Mesenchymal stem cell (in vitro differentiated cells and primary cell): ENCODE results near the gene MAB21L2.

Experiments used
- DNase-seq: peaks from one replicate; pipeline ENCODE4 v3.0.0-alpha.2; 2013
- H2AFZ ChIP-seq: one replicate; pipeline ENCODE4 v1.6.1; 2013; ENCODE audit warnings: low read depth, mild to moderate bottlenecking, control low read depth, inconsistent platforms, low read length, moderate library complexity
- H2AK5ac ChIP-seq: 2 replicates; pipeline ENCODE4 v1.6.1; 2013; ENCODE audit warnings: low read length, moderate library complexity, mild to moderate bottlenecking, inconsistent platforms; ENCODE audit not compliant: severe bottlenecking
- H2BK120ac ChIP-seq: one replicate; pipeline ENCODE4 v1.6.1; 2013; ENCODE audit warnings: low read depth, mild to moderate bottlenecking, inconsistent platforms, low read length, moderate library complexity
- H2BK12ac ChIP-seq, 2 experiments: one replicate each; pipeline ENCODE4 v1.6.1; 2013; ENCODE audit warnings: inconsistent platforms in 2 of 2, low read length in 2 of 2, mild to moderate bottlenecking in 2 of 2, moderate library complexity in 2 of 2, control low read depth in 1 of 2
- H2BK15ac ChIP-seq: one replicate; pipeline ENCODE4 v1.6.1; 2013; ENCODE audit warnings: mild to moderate bottlenecking, low read depth, inconsistent platforms; ENCODE audit not compliant: poor library complexity, severe bottlenecking
- H2BK5ac ChIP-seq: 2 replicates; pipeline ENCODE4 v1.6.1; 2013; ENCODE audit warnings: low read depth, mild to moderate bottlenecking, low read length, control low read depth, inconsistent platforms; ENCODE audit not compliant: poor library complexity, severe bottlenecking
- H3K14ac ChIP-seq, 2 experiments: one replicate each; pipeline ENCODE4 v1.6.1; 2013; ENCODE audit warnings: inconsistent platforms in 2 of 2, low read length in 2 of 2, control low read depth in 1 of 2, mild to moderate bottlenecking in 1 of 2, moderate library complexity in 1 of 2
- H3K18ac ChIP-seq, 2 experiments: one replicate each; pipeline ENCODE4 v1.6.1; 2013; ENCODE audit warnings: inconsistent platforms in 2 of 2, low read length in 2 of 2, control low read depth in 1 of 2, low read depth in 1 of 2, mild to moderate bottlenecking in 1 of 2
- H3K23ac ChIP-seq, 2 experiments: one replicate each; pipeline ENCODE4 v1.6.1; 2013; ENCODE audit warnings: inconsistent platforms in 2 of 2, low read length in 2 of 2, mild to moderate bottlenecking in 2 of 2, moderate library complexity in 2 of 2, control low read depth in 1 of 2
- H3K27ac ChIP-seq: 2 replicates; pipeline ENCODE4 v1.5.1; 2013; ENCODE audit warnings: mild to moderate bottlenecking, moderate library complexity, low read length, control low read depth, inconsistent platforms; ENCODE audit not compliant: poor library complexity, severe bottlenecking
- H3K27me3 ChIP-seq, 2 experiments: 2 replicates each; pipeline versions ENCODE4 v1.6.1 to v1.7.0; 2013; ENCODE audit warnings: low read length in 2 of 2, mild to moderate bottlenecking in 2 of 2, moderate library complexity in 2 of 2, control low read depth in 1 of 2, inconsistent platforms in 1 of 2; ENCODE audit not compliant: control insufficient read depth in 1 of 2, insufficient read depth in 1 of 2
- H3K36me3 ChIP-seq, 2 experiments: 2 replicates each; pipeline versions ENCODE4 v1.6.1 to v1.7.0; 2013; ENCODE audit warnings: low read length in 2 of 2, control low read depth in 1 of 2, inconsistent platforms in 1 of 2, low read depth in 1 of 2, mild to moderate bottlenecking in 1 of 2; ENCODE audit not compliant: insufficient read depth in 2 of 2, control insufficient read depth in 1 of 2
- H3K4ac ChIP-seq, 2 experiments: one replicate each; pipeline ENCODE4 v1.6.1; 2013; ENCODE audit warnings: inconsistent platforms in 2 of 2, low read length in 2 of 2, mild to moderate bottlenecking in 2 of 2, moderate library complexity in 2 of 2, control low read depth in 1 of 2, low read depth in 1 of 2
- H3K4me1 ChIP-seq: 2 replicates; pipeline ENCODE4 v1.6.1; 2013; ENCODE audit warnings: low read depth, low read length, control low read depth; ENCODE audit not compliant: control insufficient read depth, insufficient read depth
- H3K4me2 ChIP-seq: 2 replicates; pipeline ENCODE4 v1.6.1; 2013; ENCODE audit warnings: low read length, mild to moderate bottlenecking, inconsistent platforms; ENCODE audit not compliant: poor library complexity, severe bottlenecking
- H3K4me3 ChIP-seq, 2 experiments: 2 replicates each; pipeline versions ENCODE4 v1.5.1 to v1.7.0; 2013; ENCODE audit warnings: low read length in 2 of 2, mild to moderate bottlenecking in 2 of 2, control low read depth in 1 of 2, low read depth in 1 of 2; ENCODE audit not compliant: insufficient read depth in 1 of 2
- H3K79me1 ChIP-seq: replicated peaks from 2 replicates; pipeline ENCODE4 v1.6.1; 2013; ENCODE audit warnings: mild to moderate bottlenecking, control low read depth, low read length, inconsistent platforms; ENCODE audit not compliant: poor library complexity, severe bottlenecking
- H3K9ac ChIP-seq: 2 replicates; pipeline ENCODE4 v1.7.0; 2013; ENCODE audit warnings: mild to moderate bottlenecking, low read length, moderate library complexity
- H3K9me3 ChIP-seq: 2 replicates; pipeline ENCODE4 v1.7.0; 2013; ENCODE audit warnings: mild to moderate bottlenecking, low read length; ENCODE audit not compliant: control insufficient read depth
- H4K8ac ChIP-seq: one replicate; pipeline ENCODE4 v1.6.1; 2013; ENCODE audit warnings: inconsistent platforms, mild to moderate bottlenecking, low read length, moderate library complexity
- H4K91ac ChIP-seq: one replicate; pipeline ENCODE4 v1.6.1; 2013; ENCODE audit warnings: mild to moderate bottlenecking, low read length, inconsistent platforms
- WGBS: methylation state at CpG from one replicate; pipeline ENCODE4 v1.1.7; 2013; ENCODE audit warnings: mixed read lengths; 5-methylcytosine and 5-hydroxymethylcytosine counted together

MAB21L2 gene

DNA sequence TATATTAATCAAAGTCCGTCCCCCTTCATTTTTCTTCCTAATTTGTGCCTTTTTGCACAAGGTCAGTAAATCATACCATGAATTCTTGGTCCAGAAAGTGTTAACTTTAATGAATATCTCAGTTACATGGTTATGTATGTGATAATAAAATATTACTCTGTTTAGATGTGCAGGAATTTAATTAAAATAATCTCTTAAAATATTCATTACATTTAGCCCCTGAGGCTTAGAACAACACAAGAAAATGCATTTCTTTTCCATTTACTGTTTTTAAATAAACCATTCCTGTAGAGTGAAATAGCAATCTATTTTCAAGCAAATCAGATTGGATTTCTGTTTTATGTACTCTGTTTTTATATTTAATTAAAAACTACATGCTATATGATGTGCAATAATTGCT is 17.6 kb downstream of the MAB21L2 start:
- Histone ChIP-seq H3K36me3 (peaks cover 0 to 2% of the 10 kb centered on the region in 2 experiments), H3K23ac (no peak overlapping the region), H4K8ac (no peak overlapping the region), H3K4me2 (no peak overlapping the region), H3K4me3 (no peak overlapping the region), H3K27ac (no peak overlapping the region), H2BK12ac (no peak overlapping the region), H2BK15ac (no peak overlapping the region), H4K91ac (no peak overlapping the region), H3K9ac (no peak overlapping the region), H3K27me3 (no peaks in the 10 kb centered on the region), H3K9me3 (no peaks in the 10 kb centered on the region), H3K18ac (no peak overlapping the region), H2BK120ac (no peak overlapping the region), H2AK5ac (no peak overlapping the region), H2BK5ac (no peak overlapping the region), H3K79me1 (no peaks in the 10 kb centered on the region), H3K4me1 (no peaks in the 10 kb centered on the region), H3K14ac (no peak overlapping the region), H2AFZ (no peak overlapping the region), H3K4ac (no peak overlapping the region)
- no CpG with 5 or more reads among the region's 1 CpG for WGBS
- DNase-seq: no peak

DNA sequence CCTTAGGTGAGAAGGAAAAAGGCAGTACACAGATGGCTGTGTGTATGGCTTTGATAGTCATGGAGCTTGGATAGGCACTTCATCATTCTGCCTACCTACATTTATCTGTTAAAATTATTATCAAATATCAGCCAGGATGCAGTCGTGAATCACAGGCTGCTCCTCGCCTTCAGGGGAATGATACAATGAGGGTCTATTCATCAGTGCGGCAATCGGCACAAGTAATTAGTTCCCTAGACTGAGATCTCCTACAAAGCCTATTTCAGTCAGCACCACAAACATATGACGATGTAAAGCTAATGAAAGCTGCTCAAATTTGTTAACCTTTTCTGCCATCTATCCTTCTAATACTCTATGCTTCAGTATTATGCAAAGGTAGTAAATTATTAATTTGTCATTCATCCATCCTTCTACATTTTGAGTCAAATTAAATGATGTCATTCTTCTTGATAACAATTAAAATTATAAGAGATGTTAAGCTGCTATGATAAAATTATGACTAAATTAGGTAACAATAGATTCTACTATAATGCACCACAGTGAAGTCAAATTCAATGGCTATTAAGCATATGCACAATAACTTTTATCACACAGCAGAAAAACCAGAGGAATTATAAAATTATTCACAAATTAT is 19.0 kb downstream of the MAB21L2 start:
- Histone ChIP-seq H2BK5ac (no peak overlapping the region), H3K14ac (no peak overlapping the region), H3K79me1 (no peaks in the 10 kb centered on the region), H3K18ac (no peak overlapping the region), H2AK5ac (no peak overlapping the region), H3K9me3 (no peaks in the 10 kb centered on the region), H2BK120ac (no peak overlapping the region), H3K36me3 (peaks cover 0 to 2% of the 10 kb centered on the region in 2 experiments), H2BK15ac (no peak overlapping the region), H3K4me1 (no peaks in the 10 kb centered on the region), H2AFZ (no peak overlapping the region), H3K4ac (no peak overlapping the region), H3K23ac (no peak overlapping the region), H2BK12ac (no peak overlapping the region), H3K27ac (no peak overlapping the region), H3K9ac (no peak overlapping the region), H4K8ac (no peak overlapping the region), H3K4me2 (no peak overlapping the region), H4K91ac (no peak overlapping the region), H3K4me3 (no peak overlapping the region), H3K27me3 (no peaks in the 10 kb centered on the region)
- no peak for DNase-seq
- 98% methylated on average over 4 of the region's 5 CpGs for WGBS

DNA sequence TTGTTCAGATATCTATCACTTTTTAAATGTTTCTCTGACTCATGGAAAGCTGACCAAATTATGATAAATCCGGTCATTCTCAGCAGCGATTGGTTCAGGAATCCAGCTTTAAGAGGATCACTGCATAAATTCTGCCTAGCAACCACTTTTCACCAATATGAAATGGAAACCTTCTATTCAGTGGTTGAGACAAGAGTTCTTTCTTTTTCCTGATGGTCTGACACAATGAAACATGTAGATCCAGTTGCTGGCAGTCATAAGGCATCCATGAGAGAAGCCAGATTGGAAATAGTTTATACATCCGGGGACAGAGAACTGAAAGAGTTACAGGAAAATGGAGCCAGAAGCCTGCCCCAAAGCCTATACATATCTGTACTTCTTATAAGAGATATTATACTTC is 27.2 kb downstream of the MAB21L2 start:
- H3K27ac ChIP-seq: no peak overlapping the region
- H3K79me1 ChIP-seq: no peaks in the 10 kb centered on the region
- no peaks in the 10 kb centered on the region for H3K9me3 ChIP-seq
- no peak overlapping the region for H2BK120ac ChIP-seq
- no peak overlapping the region for H3K18ac ChIP-seq
- no peak overlapping the region for H2AK5ac ChIP-seq
- no peak overlapping the region for H3K4me3 ChIP-seq
- DNase-seq: no peak
- H3K23ac ChIP-seq: no peak overlapping the region
- H2AFZ ChIP-seq: no peak overlapping the region
- H2BK12ac ChIP-seq: no peak overlapping the region
- no peak overlapping the region for H2BK15ac ChIP-seq
- H3K4me2 ChIP-seq: no peak overlapping the region
- H2BK5ac ChIP-seq: no peak overlapping the region
- H4K8ac ChIP-seq: no peak overlapping the region
- no peaks in the 10 kb centered on the region for H3K4me1 ChIP-seq
- H3K9ac ChIP-seq: no peak overlapping the region
- 96% methylated on average over 2 of the region's 3 CpGs for WGBS
- H3K4ac ChIP-seq: no peak overlapping the region
- no peak overlapping the region for H4K91ac ChIP-seq
- no peaks in the 10 kb centered on the region for H3K36me3 ChIP-seq
- H3K14ac ChIP-seq: no peak overlapping the region
- no peaks in the 10 kb centered on the region for H3K27me3 ChIP-seq

DNA sequence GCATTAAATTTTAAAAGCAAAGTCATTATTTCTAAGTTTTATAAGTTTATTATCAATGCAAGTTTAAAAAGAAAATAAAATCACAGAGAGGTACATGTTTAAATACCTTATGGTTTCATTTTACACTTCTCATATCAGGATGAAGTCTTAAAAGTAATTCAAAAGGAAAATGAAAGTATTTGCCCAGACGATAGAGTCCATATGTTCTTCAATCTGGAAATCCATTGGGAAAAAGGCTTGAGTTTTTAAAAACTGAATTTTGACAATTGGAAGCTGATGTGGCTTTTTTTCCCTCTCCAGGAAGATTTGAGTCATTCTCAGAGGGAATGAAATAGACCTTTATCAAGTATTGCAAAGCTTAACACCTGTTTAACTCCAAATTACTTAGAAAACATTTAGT is 37.1 kb downstream of the MAB21L2 start:
- no peak overlapping the region for H4K8ac ChIP-seq
- no peak overlapping the region for H3K23ac ChIP-seq
- no peaks in the 10 kb centered on the region for H3K9me3 ChIP-seq
- peak overlapping the region; percentile 51 for H3K9ac ChIP-seq
- no peak for DNase-seq
- H3K27me3 ChIP-seq: no peaks in the 10 kb centered on the region
- no peak overlapping the region for H3K4ac ChIP-seq
- H3K4me1 ChIP-seq: no peaks in the 10 kb centered on the region
- H2BK5ac ChIP-seq: no peak overlapping the region
- H3K14ac ChIP-seq: no peak overlapping the region
- no peak overlapping the region for H2AFZ ChIP-seq
- H2BK120ac ChIP-seq: no peak overlapping the region
- H3K36me3 ChIP-seq: no peaks in the 10 kb centered on the region
- no peak overlapping the region for H3K27ac ChIP-seq
- H2BK12ac ChIP-seq: no peak overlapping the region
- H3K18ac ChIP-seq: no peak overlapping the region
- WGBS: 100% methylated on average over 1 of the region's 1 CpG
- no peak overlapping the region for H2AK5ac ChIP-seq
- no peak overlapping the region for H2BK15ac ChIP-seq
- no peak overlapping the region for H3K4me2 ChIP-seq
- peaks cover 2% of the 10 kb centered on the region for H3K79me1 ChIP-seq
- H3K4me3 ChIP-seq: peak overlapping the region in 1 of 2 experiments; percentile 48
- no peak overlapping the region for H4K91ac ChIP-seq
